A549 treated with GW870086 at 1 μM for 4 hours (cell line): Measurements from ENCODE around the gene EPN2. TPM values are rescaled to one million over a fixed set of nuclear protein-coding genes. Genes with fewer than 3 reads are reported as not detected.

ENCODE experiments used
- total RNA-seq: library from RNA; stranded (reverse); fragments of 200-300 nt; extraction: Qiagen RNA extraction; gene quantifications from 5 replicates; pipeline ENCODE4 v1.2.3, GENCODE V29; 2022; ENCODE audit warnings: low read depth

Gene EPN2
- total RNA-seq: 44.1 to 70.9 TPM (median 51.6 TPM) in 5 replicates

DNA sequence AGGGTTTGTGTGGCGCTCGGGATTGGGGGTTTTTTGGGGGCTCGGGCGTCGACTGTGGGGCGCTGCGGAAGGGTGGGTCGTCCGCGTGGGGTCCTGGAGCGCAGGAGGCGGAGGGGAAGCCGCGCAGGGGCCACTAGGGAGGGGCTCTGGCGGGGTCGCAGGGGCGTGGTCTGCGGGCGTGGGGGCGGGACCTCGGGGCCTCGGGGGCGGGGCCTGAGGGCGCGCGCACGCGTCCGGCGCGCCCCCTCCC lies at the start of gene EPN2:
TSS of gene EPN2 (plus strand) at position 228 of the 250 bp plus-strand sequence. CDS start 45,754 bp downstream, outside the sequence.

DNA sequence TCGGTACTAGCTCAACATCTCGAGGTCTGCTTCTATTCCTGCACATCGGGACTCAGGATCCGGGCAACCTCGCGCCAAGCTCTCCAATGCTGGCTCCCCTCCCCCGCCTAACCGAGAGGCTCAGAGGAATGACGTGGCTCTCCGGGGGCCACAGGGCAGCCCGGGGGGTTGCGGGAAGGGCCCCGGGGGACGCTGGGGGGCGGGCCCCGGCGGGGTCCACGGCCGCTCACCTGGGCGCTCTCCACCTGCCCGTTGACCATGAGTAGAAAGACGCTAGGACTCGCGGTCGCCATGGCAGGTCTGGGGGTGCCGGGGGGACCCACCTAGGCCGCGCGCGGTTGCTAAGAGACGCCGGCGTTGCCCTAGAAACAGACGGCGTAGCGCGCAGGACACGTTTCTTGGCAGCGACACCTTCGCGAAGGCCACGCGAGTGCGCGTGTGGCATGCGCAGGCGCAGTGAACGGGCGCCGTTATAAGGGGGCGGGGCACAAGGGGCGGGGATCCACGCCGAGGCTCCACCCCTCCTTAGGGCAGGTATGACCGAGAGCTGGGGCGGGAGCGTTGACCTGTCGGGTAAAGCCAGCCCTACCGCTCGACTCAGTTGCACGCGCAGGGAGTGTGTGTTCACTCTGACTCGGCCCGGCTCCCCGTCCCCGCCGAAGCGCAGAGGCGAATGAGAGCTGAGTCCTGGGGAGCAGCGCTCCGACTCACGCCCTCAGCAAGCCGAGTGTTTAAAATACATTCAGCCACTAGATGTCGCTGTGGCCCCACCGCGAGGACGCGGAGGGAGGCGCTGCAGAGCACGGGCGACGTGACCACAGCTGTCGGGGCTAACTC lies 125.3 kb downstream of the EPN2 start, which contains the start of gene B9D1:
TSS of gene B9D1 (minus strand) at position 447 of the 837 bp plus-strand sequence. CDS start at position 293, 154 bp downstream.

DNA sequence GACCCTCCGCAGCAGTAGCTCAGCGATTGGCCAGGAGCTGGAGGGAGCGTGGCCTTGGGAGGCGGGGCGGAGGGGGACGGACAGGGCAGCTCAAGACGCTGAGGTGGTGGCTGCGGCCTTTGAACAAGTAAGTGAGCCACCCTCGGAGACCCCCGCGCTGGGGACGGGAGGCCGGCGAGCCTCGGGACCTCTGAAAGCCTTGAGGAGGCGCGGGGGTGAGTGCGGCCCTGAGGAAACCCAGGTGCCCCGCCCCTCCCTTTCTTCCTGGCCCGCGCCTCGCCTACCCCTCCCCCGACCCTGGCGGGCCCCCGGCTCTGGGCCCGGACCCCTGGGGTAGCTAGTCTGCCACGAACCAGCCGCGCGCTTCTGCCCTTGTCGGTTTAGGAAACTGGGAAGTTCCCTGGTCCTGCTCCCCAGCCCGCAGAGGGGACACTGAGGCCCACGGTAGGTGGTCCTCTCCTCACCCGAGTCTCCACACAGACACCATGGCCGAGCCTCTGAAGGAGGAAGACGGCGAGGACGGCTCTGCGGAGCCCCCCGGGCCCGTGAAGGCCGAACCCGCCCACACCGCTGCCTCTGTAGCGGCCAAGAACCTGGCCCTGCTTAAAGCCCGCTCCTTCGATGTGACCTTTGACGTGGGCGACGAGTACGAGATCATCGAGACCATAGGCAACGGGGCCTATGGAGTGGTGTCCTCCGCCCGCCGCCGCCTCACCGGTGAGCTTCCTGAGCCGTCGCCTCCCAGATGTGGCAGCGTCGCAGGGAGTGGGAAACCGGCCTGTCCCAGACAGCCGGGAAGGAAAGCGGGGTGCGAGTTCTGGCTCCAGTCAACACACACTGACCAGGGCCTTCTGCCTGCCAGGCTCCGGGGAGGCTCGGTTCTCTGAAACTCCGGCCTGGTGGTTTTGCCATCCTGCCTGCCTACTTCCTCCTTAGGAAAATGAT lies 141.5 kb downstream of the EPN2 start, which contains the start of gene MAPK7:
TSS of gene MAPK7 (plus strand) at position 83 of the 945 bp plus-strand sequence. CDS start at position 486, 403 bp downstream.

Other genes with a start within 250 kb of the EPN2 start
- 31.1 to 38.4 TPM (median 37.7 TPM) in 5 replicates for gene FAM83G, start 232.6 kb upstream of the EPN2 start, total RNA-seq
- 0.17 to 0.34 TPM (median 0.22 TPM) in 5 replicates for gene GRAP, start 190.4 kb upstream of the EPN2 start, total RNA-seq
- gene GRAPL, start 109.8 kb upstream of the EPN2 start, total RNA-seq: 0.15 to 0.31 TPM in 2 of 5 replicates, not detected in the others
- 45.2 to 52.2 TPM (median 49.0 TPM) in 5 replicates for gene B9D1, start 125.4 kb downstream of the EPN2 start, total RNA-seq
- gene MAPK7, start 141.1 kb downstream of the EPN2 start, total RNA-seq: 20.6 to 27.1 TPM (median 26.1 TPM) in 5 replicates
- 0.09 TPM in 1 of 5 replicates, not detected in the others for gene MFAP4, start 149.8 kb downstream of the EPN2 start, total RNA-seq
- gene RNF112, start 173.9 kb downstream of the EPN2 start, total RNA-seq: 0.26 to 0.71 TPM (median 0.42 TPM) in 5 replicates